Endodermal cell (in vitro differentiated cells): ENCODE results near the gene FAM193B. TPM values are rescaled to one million over a fixed set of nuclear protein-coding genes. Genes with fewer than 3 reads are reported as not detected.

ENCODE experiments used
- DNase-seq: peaks from one replicate; pipeline ENCODE4 v3.0.0-alpha.2; 2017
- H3K27ac ChIP-seq: 2 replicates; pipeline ENCODE4 v1.5.1; 2013; ENCODE audit warnings: mild to moderate bottlenecking, low read depth, low read length, moderate library complexity
- H3K27me3 ChIP-seq: 2 replicates; pipeline ENCODE4 v1.6.1; 2013; ENCODE audit warnings: mild to moderate bottlenecking, low read length, moderate library complexity; ENCODE audit not compliant: insufficient read depth, control insufficient read depth, poor library complexity, severe bottlenecking
- H3K36me3 ChIP-seq: 2 replicates; pipeline ENCODE4 v1.7.0; 2013; ENCODE audit warnings: mild to moderate bottlenecking, low read length, moderate library complexity; ENCODE audit not compliant: control insufficient read depth, insufficient read depth
- H3K4me1 ChIP-seq: one replicate; pipeline ENCODE4 v1.7.0; 2013; ENCODE audit warnings: low read length; ENCODE audit not compliant: control insufficient read depth, insufficient read depth
- H3K4me3 ChIP-seq: 2 replicates; pipeline ENCODE4 v1.5.1; 2013; ENCODE audit warnings: mild to moderate bottlenecking, low read length, moderate library complexity
- H3K9ac ChIP-seq: 2 replicates; pipeline ENCODE4 v1.6.1; 2013; ENCODE audit warnings: mild to moderate bottlenecking, low read length, moderate library complexity; ENCODE audit not compliant: poor library complexity, severe bottlenecking; ENCODE audit errors: extremely low read depth
- H3K9me3 ChIP-seq: 2 replicates; pipeline ENCODE4 v1.6.1; 2013; ENCODE audit warnings: mild to moderate bottlenecking, low read length, moderate library complexity; ENCODE audit not compliant: control insufficient read depth
- H3K27ac Mint-ChIP-seq: 2 replicates; pipeline ENCODE4 v1.8.0; 2020; ENCODE audit warnings: mixed read lengths
- H3K27me3 Mint-ChIP-seq: 2 replicates; pipeline ENCODE4 v1.8.0; 2021; ENCODE audit warnings: mild to moderate bottlenecking, mixed read lengths; ENCODE audit not compliant: insufficient read depth
- H3K36me3 Mint-ChIP-seq: 2 replicates; pipeline ENCODE4 v1.8.0; 2020; ENCODE audit warnings: low read depth, mixed read lengths
- H3K4me1 Mint-ChIP-seq: 2 replicates; pipeline ENCODE4 v1.8.0; 2020; ENCODE audit warnings: mixed read lengths
- H3K4me3 Mint-ChIP-seq: 2 replicates; pipeline ENCODE4 v1.8.0; 2020; ENCODE audit warnings: mild to moderate bottlenecking, moderate library complexity, mixed read lengths
- H3K9me3 Mint-ChIP-seq: 2 replicates; pipeline ENCODE4 v1.8.0; 2020; ENCODE audit warnings: mild to moderate bottlenecking, mixed read lengths
- WGBS, 2 experiments: methylation state at CpG; one replicate each; pipeline versions ENCODE4 v1.1.5 to v1.1.7; 2013; ENCODE audit warnings: missing lambda C conversion rate in 2 of 2, mixed read lengths in 1 of 2; ENCODE audit not compliant: insufficient coverage in 1 of 2, insufficient read length in 1 of 2; 5-methylcytosine and 5-hydroxymethylcytosine counted together
- total RNA-seq, 2 donors: library from RNA; stranded (reverse); fragmentation: NEBNext Ultra II Directional in 1 of 2; extraction: Animal tissue kit (Norgen Biotek cat#: 25700) in 1 of 2; gene quantifications; 2 replicates in 1 of 2; 3 replicates in 1 of 2; pipeline ENCODE4 v1.2.1, GENCODE V29; 2021
- TF ChIP-seq, protein P1 (sequence below): fragments of 200-600 bp; sonication (generic); conservative IDR thresholded peaks from 2 replicates; pipeline ENCODE4 v1.5.0; 2021; ENCODE audit warnings: antibody characterized with exemption, mild to moderate bottlenecking

Gene FAM193B
- total RNA-seq, 2 donors from 2014 or later, result 112 to 115 TPM

DNA sequence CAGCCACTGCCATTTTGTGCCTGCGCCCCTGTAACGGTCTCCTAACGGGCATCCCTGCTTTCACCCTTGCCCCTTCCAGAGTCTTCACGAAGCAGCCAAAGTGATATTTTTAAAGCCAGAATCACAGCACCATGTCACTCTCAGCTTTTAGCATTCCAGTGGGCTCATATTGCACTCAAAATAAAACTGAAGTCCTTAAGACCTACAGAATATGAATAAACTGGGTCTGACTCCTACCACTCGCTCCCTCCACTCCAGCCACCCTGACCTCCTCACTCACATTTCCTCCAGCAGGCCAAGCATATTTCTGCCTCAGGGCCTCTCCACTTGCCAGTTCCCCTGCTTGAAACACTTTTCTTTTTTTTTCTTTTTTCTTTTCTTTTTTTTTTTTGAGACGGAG is 54.5 kb downstream of the FAM193B start:
- H3K36me3 Mint-ChIP-seq, result peaks cover 5% of the 10 kb centered on the region
- Histone ChIP-seq H3K9me3 (no peaks in the 10 kb centered on the region), H3K27me3 (peaks cover 14% of the 10 kb centered on the region), H3K4me3 (no peak overlapping the region), H3K4me1 (peaks cover 8% of the 10 kb centered on the region), H3K27ac (no peak overlapping the region), H3K36me3 (peaks cover 12% of the 10 kb centered on the region), H3K9ac (no peak overlapping the region)
- no peak overlapping the region for H3K27ac Mint-ChIP-seq
- peaks cover 30% of the 10 kb centered on the region for H3K27me3 Mint-ChIP-seq
- TF ChIP-seq, protein P1, sequence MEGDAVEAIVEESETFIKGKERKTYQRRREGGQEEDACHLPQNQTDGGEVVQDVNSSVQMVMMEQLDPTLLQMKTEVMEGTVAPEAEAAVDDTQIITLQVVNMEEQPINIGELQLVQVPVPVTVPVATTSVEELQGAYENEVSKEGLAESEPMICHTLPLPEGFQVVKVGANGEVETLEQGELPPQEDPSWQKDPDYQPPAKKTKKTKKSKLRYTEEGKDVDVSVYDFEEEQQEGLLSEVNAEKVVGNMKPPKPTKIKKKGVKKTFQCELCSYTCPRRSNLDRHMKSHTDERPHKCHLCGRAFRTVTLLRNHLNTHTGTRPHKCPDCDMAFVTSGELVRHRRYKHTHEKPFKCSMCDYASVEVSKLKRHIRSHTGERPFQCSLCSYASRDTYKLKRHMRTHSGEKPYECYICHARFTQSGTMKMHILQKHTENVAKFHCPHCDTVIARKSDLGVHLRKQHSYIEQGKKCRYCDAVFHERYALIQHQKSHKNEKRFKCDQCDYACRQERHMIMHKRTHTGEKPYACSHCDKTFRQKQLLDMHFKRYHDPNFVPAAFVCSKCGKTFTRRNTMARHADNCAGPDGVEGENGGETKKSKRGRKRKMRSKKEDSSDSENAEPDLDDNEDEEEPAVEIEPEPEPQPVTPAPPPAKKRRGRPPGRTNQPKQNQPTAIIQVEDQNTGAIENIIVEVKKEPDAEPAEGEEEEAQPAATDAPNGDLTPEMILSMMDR, result no peak
- no peaks in the 10 kb centered on the region for H3K9me3 Mint-ChIP-seq
- no peak overlapping the region for H3K4me3 Mint-ChIP-seq
- DNase-seq, result no peak
- 88 to 90% methylated on average over 6 of the region's 6 CpGs for WGBS, 2 experiments
- peaks cover 18% of the 10 kb centered on the region for H3K4me1 Mint-ChIP-seq

DNA sequence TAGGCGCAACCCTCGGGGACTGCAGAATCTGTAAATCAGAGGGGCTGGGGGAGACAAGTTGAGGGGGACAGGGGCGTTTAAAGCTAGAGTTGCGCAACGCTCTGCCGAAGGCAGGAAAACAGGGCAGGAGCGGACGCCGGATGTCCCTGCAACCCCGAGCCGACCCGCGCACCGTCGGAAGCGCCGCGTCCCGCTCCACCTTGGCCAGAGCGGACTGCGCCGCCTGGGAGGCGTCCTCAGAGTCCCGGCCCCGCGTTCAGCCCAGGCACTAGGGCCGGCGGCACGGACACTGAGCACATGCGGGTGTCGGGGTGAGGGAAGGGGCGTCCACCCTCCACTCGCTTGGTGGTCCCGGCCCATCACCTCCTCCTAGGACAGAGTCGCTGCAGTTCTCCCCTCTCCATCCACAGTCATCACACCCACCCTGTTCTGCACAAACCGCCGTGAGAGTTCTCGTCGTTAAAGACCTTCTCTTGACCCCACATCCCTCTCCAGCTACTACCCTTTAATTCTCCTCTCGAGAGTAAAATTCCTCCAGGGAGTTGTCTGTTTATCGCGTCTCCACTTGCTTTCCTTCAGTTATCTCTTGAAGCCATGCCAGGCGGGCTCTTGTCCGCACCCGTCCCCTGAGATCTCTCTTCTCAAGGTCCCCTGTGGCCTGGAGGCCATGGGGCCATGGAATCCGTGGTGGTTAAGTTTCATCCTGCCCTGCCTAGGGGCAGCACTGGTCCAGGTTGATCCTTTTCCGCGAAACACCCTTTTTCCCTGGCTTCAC is 56.2 kb downstream of the FAM193B start:
- TF ChIP-seq, protein P1, result no peak
- Mint-ChIP-seq H3K36me3 (peaks cover 15% of the 10 kb centered on the region), H3K4me3 (peak overlapping the region; percentile 74), H3K27ac (peak overlapping the region; percentile 40), H3K4me1 (peaks cover 20% of the 10 kb centered on the region), H3K27me3 (peaks cover 30% of the 10 kb centered on the region), H3K9me3 (no peaks in the 10 kb centered on the region)
- H3K27ac ChIP-seq, result no peak overlapping the region
- no peak overlapping the region for H3K9ac ChIP-seq
- H3K27me3 ChIP-seq, result peaks cover 14% of the 10 kb centered on the region
- peaks cover 27% of the 10 kb centered on the region for H3K36me3 ChIP-seq
- H3K4me3 ChIP-seq, result peak overlapping the region; percentile 81
- H3K4me1 ChIP-seq, result peaks cover 17% of the 10 kb centered on the region
- no peaks in the 10 kb centered on the region for H3K9me3 ChIP-seq
- WGBS, 2 experiments, result 19 to 24% methylated on average over 28 to 48 of the region's 48 CpGs
- DNase-seq, result peak; percentile 55

DNA sequence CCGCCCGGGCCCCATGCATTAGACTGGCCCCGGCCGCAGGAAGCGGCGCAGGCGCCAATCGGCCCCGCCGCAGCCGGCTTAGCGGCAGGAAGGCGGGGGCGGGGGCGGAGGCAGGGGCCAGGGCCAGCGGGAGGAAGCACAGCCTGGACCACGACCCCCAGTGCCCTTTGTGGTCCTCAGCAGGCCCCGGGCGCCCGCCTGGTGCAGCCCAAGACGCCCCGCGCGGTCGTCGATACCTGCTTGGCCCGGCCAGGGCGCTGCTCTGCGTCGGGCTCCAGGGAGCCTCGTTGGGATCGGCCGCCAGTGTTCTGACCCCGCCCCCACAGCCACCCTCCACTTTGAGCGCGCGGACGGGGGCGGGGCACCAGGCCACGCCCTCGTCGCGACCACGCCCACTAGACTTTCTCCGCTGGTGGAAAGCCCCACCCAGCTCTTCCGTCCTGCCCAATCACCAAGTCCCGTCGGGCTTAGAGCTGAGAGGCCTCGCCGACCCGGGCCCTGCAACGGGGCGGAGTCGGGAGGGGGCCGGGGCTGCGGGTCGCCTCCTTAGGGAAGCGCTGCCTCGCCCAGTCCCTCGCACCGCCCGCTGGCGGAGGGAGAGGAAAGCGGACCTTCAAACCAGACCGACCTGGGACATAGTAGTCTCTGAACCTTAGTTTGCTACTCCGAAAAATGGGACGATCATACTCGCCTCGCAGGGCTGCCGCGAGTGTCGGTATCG is 56.9 kb downstream of the FAM193B start, which contains the start of gene PDLIM7:
Gene PDLIM7, minus strand, starts transcription at position 313 of the 721 bp plus-strand sequence. CDS start 1,092 bp downstream, outside the sequence.
- Histone ChIP-seq H3K4me3 (peak within 1 kb of the TSS; percentile 92), H3K9ac (peak within 1 kb of the TSS; percentile 71), H3K36me3 (peaks cover 35% of the 10 kb centered on the region), H3K27me3 (peaks cover 14% of the 10 kb centered on the region), H3K9me3 (no peaks in the 10 kb centered on the region), H3K4me1 (peaks cover 17% of the 10 kb centered on the region), H3K27ac (peak within 1 kb of the TSS; percentile 93)
- Mint-ChIP-seq H3K27me3 (peaks cover 30% of the 10 kb centered on the region), H3K9me3 (no peaks in the 10 kb centered on the region), H3K4me3 (peak within 1 kb of the TSS; percentile 74), H3K4me1 (peaks cover 24% of the 10 kb centered on the region), H3K36me3 (peaks cover 22% of the 10 kb centered on the region), H3K27ac (peak within 1 kb of the TSS; percentile 94)
- TF ChIP-seq, protein P1, result peak; percentile 24
- peak; percentile 98 for DNase-seq
- 0% methylated on average over 35 to 73 of the region's 73 CpGs for WGBS, 2 experiments
